Epithelial cell of esophagus (primary cell): ENCODE measurements around the gene MTFR1L.

Experiments used
- DNase-seq: peaks from one replicate; pipeline ENCODE4 v3.0.0; 2010; ENCODE audit warnings: low read depth
- H3K4me3 ChIP-seq: 2 replicates; pipeline ENCODE4 v1.5.1; 2011; ENCODE audit warnings: mild to moderate bottlenecking, low read length, control low read depth
- TF ChIP-seq, protein P1 (sequence below): IDR thresholded peaks from 2 replicates; pipeline ENCODE4 v1.5.1; 2011; ENCODE audit warnings: low read depth, mild to moderate bottlenecking, low read length, control low read depth, inconsistent platforms; ENCODE audit not compliant: insufficient read depth; ENCODE audit errors: missing control alignments

The MTFR1L gene

DNA sequence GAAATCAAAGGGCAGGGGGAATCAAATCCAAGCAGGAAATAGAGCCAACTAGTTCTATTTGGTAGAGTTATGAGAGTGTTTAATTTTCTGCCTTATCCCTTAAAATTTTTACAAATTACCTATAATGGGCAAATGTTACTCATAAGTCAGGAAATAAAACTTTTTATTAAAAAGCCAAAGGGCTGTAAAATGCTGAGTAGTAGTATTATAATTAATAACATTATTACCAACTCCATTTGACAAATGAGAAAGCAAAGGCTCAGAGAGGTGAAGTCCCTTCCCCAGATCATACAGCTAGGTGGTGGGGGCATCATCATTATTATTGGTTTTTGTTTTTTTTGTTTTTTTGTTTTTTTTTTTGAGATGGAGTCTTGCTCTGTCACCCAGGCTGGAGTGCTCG lies 16.4 kb upstream of the MTFR1L start:
- TF ChIP-seq, protein P1, sequence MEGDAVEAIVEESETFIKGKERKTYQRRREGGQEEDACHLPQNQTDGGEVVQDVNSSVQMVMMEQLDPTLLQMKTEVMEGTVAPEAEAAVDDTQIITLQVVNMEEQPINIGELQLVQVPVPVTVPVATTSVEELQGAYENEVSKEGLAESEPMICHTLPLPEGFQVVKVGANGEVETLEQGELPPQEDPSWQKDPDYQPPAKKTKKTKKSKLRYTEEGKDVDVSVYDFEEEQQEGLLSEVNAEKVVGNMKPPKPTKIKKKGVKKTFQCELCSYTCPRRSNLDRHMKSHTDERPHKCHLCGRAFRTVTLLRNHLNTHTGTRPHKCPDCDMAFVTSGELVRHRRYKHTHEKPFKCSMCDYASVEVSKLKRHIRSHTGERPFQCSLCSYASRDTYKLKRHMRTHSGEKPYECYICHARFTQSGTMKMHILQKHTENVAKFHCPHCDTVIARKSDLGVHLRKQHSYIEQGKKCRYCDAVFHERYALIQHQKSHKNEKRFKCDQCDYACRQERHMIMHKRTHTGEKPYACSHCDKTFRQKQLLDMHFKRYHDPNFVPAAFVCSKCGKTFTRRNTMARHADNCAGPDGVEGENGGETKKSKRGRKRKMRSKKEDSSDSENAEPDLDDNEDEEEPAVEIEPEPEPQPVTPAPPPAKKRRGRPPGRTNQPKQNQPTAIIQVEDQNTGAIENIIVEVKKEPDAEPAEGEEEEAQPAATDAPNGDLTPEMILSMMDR = no peak
- H3K4me3 ChIP-seq = no peak overlapping the region
- no peak for DNase-seq

GRCh38 chr1:25804244-25804963 lies 15.3 kb upstream of the MTFR1L start:
- peak; percentile 50 for DNase-seq
- H3K4me3 ChIP-seq = no peak overlapping the region
- TF ChIP-seq, protein P1 = no peak

DNA sequence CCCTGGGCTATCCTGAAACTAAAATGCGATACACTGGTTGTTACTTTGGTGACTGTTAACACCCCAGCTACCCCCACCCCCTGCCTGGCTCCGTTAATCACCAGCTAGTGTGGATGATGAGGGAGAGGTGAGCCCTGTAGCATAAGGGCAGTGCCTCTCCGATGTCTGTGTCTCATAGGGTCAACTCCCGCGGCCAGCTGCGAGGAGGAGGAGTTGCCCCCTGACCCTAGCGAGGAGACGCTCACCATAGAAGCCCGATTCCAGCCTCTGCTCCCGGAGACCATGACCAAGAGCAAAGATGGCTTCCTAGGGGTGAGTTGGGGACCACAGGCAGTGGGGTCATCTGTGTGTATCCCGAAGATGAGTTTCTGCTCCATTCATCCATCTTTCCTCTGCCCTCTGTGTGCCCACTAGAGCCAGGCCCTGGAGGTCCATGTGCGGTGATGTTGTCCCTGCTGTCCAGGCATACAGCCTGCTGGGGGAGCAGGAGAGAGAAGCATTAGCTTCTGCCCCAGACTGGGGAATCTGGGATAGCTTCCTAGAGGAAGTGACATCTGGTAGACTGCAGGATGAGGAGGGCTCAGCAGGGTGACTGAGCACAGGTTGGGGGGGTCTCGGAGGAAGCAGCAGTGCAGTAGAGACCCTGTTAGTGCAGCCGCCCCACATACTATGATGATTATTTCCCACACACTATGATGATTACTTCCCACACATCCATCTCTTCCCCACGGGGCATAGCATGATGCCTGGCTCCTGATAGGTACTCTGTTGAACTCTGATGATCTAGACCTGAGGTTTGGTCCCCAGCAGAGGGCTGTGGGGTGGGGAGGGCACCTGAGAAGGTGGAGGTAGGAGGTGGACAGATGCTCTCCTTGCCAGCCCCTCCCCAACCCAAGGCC lies 14.5 kb upstream of the MTFR1L start:
- no peak for DNase-seq
- no peak overlapping the region for H3K4me3 ChIP-seq
- TF ChIP-seq, protein P1 = no peak

DNA sequence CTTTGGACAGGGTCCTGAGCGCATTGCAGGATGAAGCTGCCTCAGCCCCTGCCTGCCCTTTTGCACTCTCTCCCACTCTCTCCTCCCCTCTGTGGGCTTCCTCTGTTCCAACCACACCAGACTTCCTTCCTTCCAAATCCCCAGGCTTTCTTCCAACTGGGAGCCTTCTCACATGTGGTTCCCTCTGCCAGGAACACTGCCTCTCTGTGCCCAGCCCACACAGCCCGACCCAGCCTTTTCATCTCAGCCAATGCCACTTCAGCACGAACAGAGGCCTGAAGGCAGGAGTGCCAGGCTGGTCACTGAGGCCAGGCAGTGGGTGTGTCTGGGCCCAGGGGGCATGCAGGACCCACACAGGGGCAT lies 13.9 kb upstream of the MTFR1L start:
- TF ChIP-seq, protein P1 = no peak
- DNase-seq = no peak
- H3K4me3 ChIP-seq = no peak overlapping the region

- DNase-seq = no peak
- TF ChIP-seq, protein P1 = no peak
Observed at GRCh38 chr1:25806418-25806817, 13.3 kb upstream of the MTFR1L start.

GRCh38 chr1:25807480-25808390 lies 12.0 kb upstream of the MTFR1L start:
- DNase-seq = no peak
- TF ChIP-seq, protein P1 = no peak
- no peak overlapping the region for H3K4me3 ChIP-seq

More at GRCh38 chr1:25806418-25806817, 13.3 kb upstream of the MTFR1L start:
- no peak overlapping the region for H3K4me3 ChIP-seq
